Panc1 (cell line): Measurements from ENCODE around the gene CAST.

Experiments used
- POLR2AphosphoS5 ChIP-seq: IDR thresholded peaks from 2 replicates; pipeline ENCODE4 v1.6.1; 2012; ENCODE audit warnings: mild to moderate bottlenecking, low read depth, low read length, moderate library complexity
- SIN3A ChIP-seq: IDR thresholded peaks from 2 replicates; pipeline ENCODE4 v1.6.1; 2012; ENCODE audit warnings: low read depth, mild to moderate bottlenecking, low read length, moderate library complexity, borderline replicate concordance; ENCODE audit not compliant: insufficient read depth
- TF ChIP-seq, protein P1 (sequence below): fragments of 450-650 bp; IDR thresholded peaks from 2 replicates; pipeline ENCODE4 v1.5.1; 2017; ENCODE audit warnings: mild to moderate bottlenecking

DNA sequence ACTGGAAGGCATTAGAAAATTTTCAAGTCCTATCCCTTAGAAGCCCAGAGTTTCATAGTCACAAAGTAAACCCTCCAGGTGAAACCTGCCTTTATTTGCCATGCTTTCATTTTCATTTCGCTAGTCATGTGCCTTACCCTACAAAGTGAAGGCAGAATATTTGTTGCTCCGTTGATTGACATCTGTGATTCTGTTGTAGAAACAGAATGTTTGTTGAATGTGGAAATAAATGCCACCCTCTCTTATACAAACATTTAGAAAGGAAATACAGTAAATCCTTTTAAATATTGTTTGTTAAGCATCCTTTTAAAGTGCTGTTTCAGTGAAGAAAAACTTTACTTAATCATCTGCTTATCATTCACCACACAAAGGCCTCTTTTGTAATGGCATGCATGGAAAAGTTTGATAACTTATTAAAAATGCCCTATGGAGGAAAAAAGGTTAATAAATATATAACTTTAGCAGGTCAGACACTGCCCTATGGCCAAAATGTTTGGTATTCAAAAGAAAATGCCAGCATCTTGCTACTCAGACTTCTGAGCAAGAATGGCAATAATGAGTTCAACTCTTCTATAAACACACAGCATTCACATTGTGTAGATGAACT lies 34.3 kb upstream of the CAST start:
- TF ChIP-seq, protein P1, sequence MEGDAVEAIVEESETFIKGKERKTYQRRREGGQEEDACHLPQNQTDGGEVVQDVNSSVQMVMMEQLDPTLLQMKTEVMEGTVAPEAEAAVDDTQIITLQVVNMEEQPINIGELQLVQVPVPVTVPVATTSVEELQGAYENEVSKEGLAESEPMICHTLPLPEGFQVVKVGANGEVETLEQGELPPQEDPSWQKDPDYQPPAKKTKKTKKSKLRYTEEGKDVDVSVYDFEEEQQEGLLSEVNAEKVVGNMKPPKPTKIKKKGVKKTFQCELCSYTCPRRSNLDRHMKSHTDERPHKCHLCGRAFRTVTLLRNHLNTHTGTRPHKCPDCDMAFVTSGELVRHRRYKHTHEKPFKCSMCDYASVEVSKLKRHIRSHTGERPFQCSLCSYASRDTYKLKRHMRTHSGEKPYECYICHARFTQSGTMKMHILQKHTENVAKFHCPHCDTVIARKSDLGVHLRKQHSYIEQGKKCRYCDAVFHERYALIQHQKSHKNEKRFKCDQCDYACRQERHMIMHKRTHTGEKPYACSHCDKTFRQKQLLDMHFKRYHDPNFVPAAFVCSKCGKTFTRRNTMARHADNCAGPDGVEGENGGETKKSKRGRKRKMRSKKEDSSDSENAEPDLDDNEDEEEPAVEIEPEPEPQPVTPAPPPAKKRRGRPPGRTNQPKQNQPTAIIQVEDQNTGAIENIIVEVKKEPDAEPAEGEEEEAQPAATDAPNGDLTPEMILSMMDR, result no peak
- TF ChIP-seq POLR2AphosphoS5 (no peak), SIN3A (no peak)
